ENCODE results near the gene DCUN1D2. TPM values are rescaled to one million over a fixed set of nuclear protein-coding genes. Genes with fewer than 3 reads are reported as not detected.
A peak's percentile ranks its signal among the peaks of the same experiment; 100 is the strongest.

Gene DCUN1D2
- total RNA-seq, 1 donor from 2014 or later, result 29.0 TPM

DNA sequence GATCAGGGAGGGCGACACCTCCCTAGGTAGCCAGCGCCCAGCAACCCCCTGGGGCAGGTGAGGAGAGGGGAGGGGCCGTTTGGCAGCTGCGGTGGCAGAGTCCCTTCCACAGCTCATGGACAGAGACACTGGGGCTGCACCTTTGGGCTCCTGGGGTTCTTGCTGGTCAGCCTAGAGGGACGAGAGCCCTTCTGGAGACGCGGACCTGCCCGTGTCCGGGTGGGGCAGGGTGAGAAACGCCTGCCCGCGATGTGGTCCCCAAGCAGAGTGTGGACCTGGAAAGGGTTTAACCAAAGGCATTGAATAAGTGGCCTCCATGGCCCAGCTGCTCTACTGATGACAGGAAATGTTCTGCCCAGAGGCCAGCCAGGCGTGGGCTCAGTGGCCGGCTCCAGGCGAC lies 75.5 kb downstream of the DCUN1D2 start:
- peaks cover 35% of the 10 kb centered on the region for H3K4me1 Mint-ChIP-seq (ENCODE audit: unreplicated experiment)
- TF ChIP-seq, protein P1, sequence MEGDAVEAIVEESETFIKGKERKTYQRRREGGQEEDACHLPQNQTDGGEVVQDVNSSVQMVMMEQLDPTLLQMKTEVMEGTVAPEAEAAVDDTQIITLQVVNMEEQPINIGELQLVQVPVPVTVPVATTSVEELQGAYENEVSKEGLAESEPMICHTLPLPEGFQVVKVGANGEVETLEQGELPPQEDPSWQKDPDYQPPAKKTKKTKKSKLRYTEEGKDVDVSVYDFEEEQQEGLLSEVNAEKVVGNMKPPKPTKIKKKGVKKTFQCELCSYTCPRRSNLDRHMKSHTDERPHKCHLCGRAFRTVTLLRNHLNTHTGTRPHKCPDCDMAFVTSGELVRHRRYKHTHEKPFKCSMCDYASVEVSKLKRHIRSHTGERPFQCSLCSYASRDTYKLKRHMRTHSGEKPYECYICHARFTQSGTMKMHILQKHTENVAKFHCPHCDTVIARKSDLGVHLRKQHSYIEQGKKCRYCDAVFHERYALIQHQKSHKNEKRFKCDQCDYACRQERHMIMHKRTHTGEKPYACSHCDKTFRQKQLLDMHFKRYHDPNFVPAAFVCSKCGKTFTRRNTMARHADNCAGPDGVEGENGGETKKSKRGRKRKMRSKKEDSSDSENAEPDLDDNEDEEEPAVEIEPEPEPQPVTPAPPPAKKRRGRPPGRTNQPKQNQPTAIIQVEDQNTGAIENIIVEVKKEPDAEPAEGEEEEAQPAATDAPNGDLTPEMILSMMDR (IDR thresholded peaks at IDR 0.05), result no peak
- no peak overlapping the region for H3K4me3 Mint-ChIP-seq (ENCODE audit: unreplicated experiment)
- H3K27me3 Mint-ChIP-seq (ENCODE audit: unreplicated experiment), result peaks cover 3% of the 10 kb centered on the region
- H3K9me3 Mint-ChIP-seq (ENCODE audit: unreplicated experiment), result no peaks in the 10 kb centered on the region
- DNase-seq (ENCODE audit: extremely low spot score, unreplicated experiment), result no peak
- no peak overlapping the region for H3K27ac Mint-ChIP-seq (ENCODE audit: unreplicated experiment)
- H3K36me3 Mint-ChIP-seq (ENCODE audit: unreplicated experiment), result peaks cover under 1% of the 10 kb centered on the region

DNA sequence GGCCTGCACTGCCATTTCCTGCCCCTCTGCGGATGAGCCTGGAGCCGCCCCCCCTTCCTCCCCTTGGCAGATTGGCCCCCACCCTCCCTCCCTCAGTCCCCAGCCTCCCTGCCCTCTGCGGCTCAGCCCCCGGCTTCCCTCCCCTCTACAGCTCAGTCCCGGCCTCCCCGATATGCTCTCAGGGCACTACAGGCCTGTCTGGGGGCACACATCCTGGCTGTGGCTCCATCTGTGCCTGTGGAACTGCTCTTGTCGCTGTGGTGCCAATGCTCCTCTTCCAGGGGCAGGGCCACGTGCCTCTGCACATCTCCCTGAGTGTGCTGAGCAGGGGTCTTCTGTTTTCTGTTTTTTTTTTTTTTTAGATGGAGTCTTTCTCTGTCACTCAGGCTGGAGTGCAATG lies 76.2 kb downstream of the DCUN1D2 start:
- H3K9me3 Mint-ChIP-seq (ENCODE audit: unreplicated experiment), result no peaks in the 10 kb centered on the region
- no peak overlapping the region for H3K4me3 Mint-ChIP-seq (ENCODE audit: unreplicated experiment)
- no peaks in the 10 kb centered on the region for H3K36me3 Mint-ChIP-seq (ENCODE audit: unreplicated experiment)
- DNase-seq (ENCODE audit: extremely low spot score, unreplicated experiment), result no peak
- peak overlapping the region; percentile 75 for H3K27ac Mint-ChIP-seq (ENCODE audit: unreplicated experiment)
- H3K4me1 Mint-ChIP-seq (ENCODE audit: unreplicated experiment), result peaks cover 39% of the 10 kb centered on the region
- peaks cover 3% of the 10 kb centered on the region for H3K27me3 Mint-ChIP-seq (ENCODE audit: unreplicated experiment)
- TF ChIP-seq, protein P1 (IDR thresholded peaks at IDR 0.05), result no peak

DNA sequence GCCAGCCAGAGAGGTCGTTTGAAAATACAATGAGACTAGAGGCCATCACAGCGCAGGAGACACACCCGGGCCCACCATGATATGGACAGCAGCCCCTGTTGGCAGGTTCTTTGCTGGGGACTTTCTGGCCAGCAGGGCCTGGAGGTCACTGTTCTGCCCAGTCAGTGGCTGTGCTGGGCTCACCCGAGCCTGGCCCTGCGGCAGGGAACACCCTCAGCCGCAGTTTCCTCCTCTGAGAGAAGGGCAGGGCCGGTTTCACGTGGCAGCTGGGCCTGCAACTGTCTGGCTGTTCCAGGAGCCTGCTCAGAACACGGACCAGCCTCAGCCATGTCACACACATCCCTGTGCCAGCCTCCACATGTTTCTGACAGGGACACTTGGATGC lies 76.6 kb downstream of the DCUN1D2 start:
- peaks cover 42% of the 10 kb centered on the region for H3K4me1 Mint-ChIP-seq (ENCODE audit: unreplicated experiment)
- no peaks in the 10 kb centered on the region for H3K36me3 Mint-ChIP-seq (ENCODE audit: unreplicated experiment)
- peak overlapping the region; percentile 22 for H3K4me3 Mint-ChIP-seq (ENCODE audit: unreplicated experiment)
- no peak for DNase-seq (ENCODE audit: extremely low spot score, unreplicated experiment)
- TF ChIP-seq, protein P1 (IDR thresholded peaks at IDR 0.05), result no peak
- H3K27ac Mint-ChIP-seq (ENCODE audit: unreplicated experiment), result peak overlapping the region; percentile 75
- peaks cover 3% of the 10 kb centered on the region for H3K27me3 Mint-ChIP-seq (ENCODE audit: unreplicated experiment)
- H3K9me3 Mint-ChIP-seq (ENCODE audit: unreplicated experiment), result no peaks in the 10 kb centered on the region

DNA sequence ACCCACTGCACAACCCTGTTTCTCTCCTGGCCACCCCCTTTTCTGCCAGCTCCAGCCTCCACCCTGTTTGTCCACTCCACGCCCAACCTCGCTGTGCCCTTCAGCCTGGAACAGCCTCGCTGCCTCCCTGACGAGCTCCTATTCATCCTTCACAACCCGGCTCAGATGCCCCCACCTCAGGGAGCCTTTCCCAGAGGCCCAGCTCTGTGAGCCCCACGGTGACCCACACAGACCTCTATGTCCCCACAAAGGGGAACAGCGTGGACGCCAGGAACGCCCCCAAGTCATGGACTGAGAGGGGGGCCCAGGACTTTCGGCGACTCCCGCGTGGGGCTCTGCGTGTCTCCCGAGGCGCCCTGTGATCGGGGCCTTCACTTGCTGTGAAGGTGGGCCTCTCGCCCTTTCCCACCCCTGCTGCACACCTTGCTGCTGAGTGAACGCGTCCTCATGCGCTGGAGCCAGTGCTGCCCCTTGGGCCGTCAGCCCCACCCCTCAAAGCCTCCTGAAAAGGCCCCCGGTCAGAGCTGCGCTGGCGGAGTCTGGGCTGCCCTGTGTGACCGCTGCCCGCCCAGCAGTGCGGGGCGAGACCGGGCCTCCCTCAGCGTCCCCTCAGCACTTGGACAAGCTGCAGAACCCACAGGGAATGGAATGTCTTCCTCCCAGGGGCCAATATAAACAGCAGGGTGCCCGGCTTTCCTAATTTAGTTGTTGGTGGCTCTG lies 77.2 kb downstream of the DCUN1D2 start:
- H3K27me3 Mint-ChIP-seq (ENCODE audit: unreplicated experiment), result peaks cover 3% of the 10 kb centered on the region
- TF ChIP-seq, protein P1 (IDR thresholded peaks at IDR 0.05), result no peak
- peak overlapping the region; percentile 22 for H3K4me3 Mint-ChIP-seq (ENCODE audit: unreplicated experiment)
- no peaks in the 10 kb centered on the region for H3K36me3 Mint-ChIP-seq (ENCODE audit: unreplicated experiment)
- H3K27ac Mint-ChIP-seq (ENCODE audit: unreplicated experiment), result peak overlapping the region; percentile 75
- no peak for DNase-seq (ENCODE audit: extremely low spot score, unreplicated experiment)
- H3K9me3 Mint-ChIP-seq (ENCODE audit: unreplicated experiment), result no peaks in the 10 kb centered on the region
- H3K4me1 Mint-ChIP-seq (ENCODE audit: unreplicated experiment), result peaks cover 45% of the 10 kb centered on the region

DNA sequence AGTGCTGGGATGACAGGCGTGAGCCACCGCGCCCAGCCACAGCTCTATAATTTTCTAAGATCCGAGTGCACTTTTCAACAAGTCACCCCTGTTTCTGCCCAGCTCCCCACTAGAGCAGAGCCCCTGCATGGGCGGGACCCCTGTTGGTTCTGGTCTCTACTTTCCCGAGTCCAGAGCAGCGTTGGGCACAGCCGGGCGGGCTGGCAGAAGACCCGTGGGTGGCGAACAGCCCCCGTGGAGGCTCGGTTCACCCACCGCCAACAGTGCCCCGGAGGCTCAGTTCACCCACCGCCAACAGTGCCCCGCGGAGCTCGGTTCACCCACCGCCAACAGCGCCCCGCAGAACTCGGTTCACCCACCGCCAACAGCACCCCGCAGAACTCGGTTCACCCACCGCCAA lies 78.1 kb downstream of the DCUN1D2 start:
- peaks cover 3% of the 10 kb centered on the region for H3K27me3 Mint-ChIP-seq (ENCODE audit: unreplicated experiment)
- no peak overlapping the region for H3K4me3 Mint-ChIP-seq (ENCODE audit: unreplicated experiment)
- H3K27ac Mint-ChIP-seq (ENCODE audit: unreplicated experiment), result no peak overlapping the region
- DNase-seq (ENCODE audit: extremely low spot score, unreplicated experiment), result no peak
- H3K4me1 Mint-ChIP-seq (ENCODE audit: unreplicated experiment), result peaks cover 45% of the 10 kb centered on the region
- H3K9me3 Mint-ChIP-seq (ENCODE audit: unreplicated experiment), result no peaks in the 10 kb centered on the region
- H3K36me3 Mint-ChIP-seq (ENCODE audit: unreplicated experiment), result no peaks in the 10 kb centered on the region
- TF ChIP-seq, protein P1 (IDR thresholded peaks at IDR 0.05), result no peak

Measured in osteocyte (in vitro differentiated cells).